HG02678 (cell line): ENCODE measurements around the gene FZD1.

Experiments used
- ATAC-seq: cut with Tn5 transposase; IDR thresholded peaks from one replicate; pipeline ENCODE4 v1.9.1; 2021; ENCODE audit warnings: mild to moderate bottlenecking, moderate library complexity; ENCODE audit not compliant: unreplicated experiment

FZD1 gene

GRCh38 chr7:91264046-91264923, at the start of gene FZD1:
TSS of gene FZD1 (plus strand) at chr7:91264433. CDS start at chr7:91264881, 448 bp downstream.
- ATAC-seq = peak; percentile 91

GRCh38 chr7:91226411-91226810, 37.8 kb upstream of the FZD1 start:
- ATAC-seq = no peak

GRCh38 chr7:91228327-91228726, 35.9 kb upstream of the FZD1 start:
- ATAC-seq = no peak

GRCh38 chr7:91228927-91229558, 35.2 kb upstream of the FZD1 start:
- no peak for ATAC-seq

GRCh38 chr7:91230100-91230499, 34.1 kb upstream of the FZD1 start:
- ATAC-seq = no peak

- ATAC-seq = no peak
These were observed 33.7 kb upstream of the FZD1 start for GRCh38 chr7:91230503-91230902.

GRCh38 chr7:91233212-91233611, 31.0 kb upstream of the FZD1 start:
- ATAC-seq = no peak

- no peak for ATAC-seq
These were observed 28.9 kb upstream of the FZD1 start for GRCh38 chr7:91235211-91235832.

GRCh38 chr7:91239171-91239604, 25.0 kb upstream of the FZD1 start:
- no peak for ATAC-seq

- no peak for ATAC-seq
These were observed 24.5 kb upstream of the FZD1 start for GRCh38 chr7:91239772-91240171.

- ATAC-seq = no peak
These were observed 23.8 kb upstream of the FZD1 start for GRCh38 chr7:91240376-91240941.

GRCh38 chr7:91242097-91242844, 22.0 kb upstream of the FZD1 start:
- ATAC-seq = no peak

- no peak for ATAC-seq
These were observed 20.5 kb upstream of the FZD1 start for GRCh38 chr7:91243591-91244301.

GRCh38 chr7:91247500-91247899, 16.7 kb upstream of the FZD1 start:
- no peak for ATAC-seq

- ATAC-seq = no peak
These were observed 15.2 kb upstream of the FZD1 start for GRCh38 chr7:91248996-91249395.

- ATAC-seq = no peak
These were observed 14.6 kb upstream of the FZD1 start for GRCh38 chr7:91249506-91250233.

GRCh38 chr7:91250706-91251105, 13.5 kb upstream of the FZD1 start:
- no peak for ATAC-seq

GRCh38 chr7:91251877-91252276, 12.4 kb upstream of the FZD1 start:
- ATAC-seq = no peak

- no peak for ATAC-seq
These were observed 718 bp upstream of the FZD1 start for GRCh38 chr7:91263384-91264045.
